Measurements from ENCODE around the gene EFHC1.

Gene EFHC1

GRCh38 chr6:52407467-52407866 lies 12.7 kb upstream of the EFHC1 start:
- no peaks in the 10 kb centered on the region for H3K27me3 ChIP-seq (ENCODE audit: low read length)
- TF ChIP-seq EZH2phosphoT487 (conservative IDR thresholded peaks at IDR 0.05; ENCODE audit: low read length) (no peak), CTCF (IDR thresholded peaks at IDR 0.05; ENCODE audit: insufficient read depth, low read length, poor library complexity, severe bottlenecking) (peak; percentile 71)

GRCh38 chr6:52409499-52409898 lies 10.6 kb upstream of the EFHC1 start:
- no peak overlapping the region for H3K9ac ChIP-seq (ENCODE audit: low read length)
- H3K4me2 ChIP-seq (ENCODE audit: low read depth, low read length, poor library complexity, severe bottlenecking): no peak overlapping the region
- H4K20me1 ChIP-seq (ENCODE audit: low read depth, low read length): no peaks in the 10 kb centered on the region
- TF ChIP-seq EZH2phosphoT487 (conservative IDR thresholded peaks at IDR 0.05; ENCODE audit: low read length) (no peak), CTCF (IDR thresholded peaks at IDR 0.05; ENCODE audit: insufficient read depth, low read length, poor library complexity, severe bottlenecking) (no peak)
- no peak overlapping the region for H3K27ac ChIP-seq (ENCODE audit: low read depth, low read length)
- H3K27me3 ChIP-seq (ENCODE audit: low read length): no peaks in the 10 kb centered on the region
- no peaks in the 10 kb centered on the region for H3K9me3 ChIP-seq (ENCODE audit: insufficient read depth, low read length)
- H3K36me3 ChIP-seq (ENCODE audit: low read length): peaks cover under 1% of the 10 kb centered on the region; the same call in 1 of the 2 replicates
- H3K9me2 ChIP-seq (replicated peaks; ENCODE audit: insufficient read depth, low read length): no peaks in the 10 kb centered on the region
- H2AFZ ChIP-seq (ENCODE audit: low read depth, low read length, severe bottlenecking): no peak overlapping the region
- H3K79me2 ChIP-seq (ENCODE audit: insufficient read depth, low read length): no peaks in the 10 kb centered on the region
- H3F3A ChIP-seq (ENCODE audit: insufficient read depth): no peaks in the 10 kb centered on the region
- no peak overlapping the region for H3K4me3 ChIP-seq (ENCODE audit: insufficient read depth, low read length, poor library complexity, severe bottlenecking)

More at GRCh38 chr6:52407467-52407866, 12.7 kb upstream of the EFHC1 start:
- Histone ChIP-seq H3K27ac (ENCODE audit: low read depth, low read length) (no peak overlapping the region), H3K36me3 (ENCODE audit: low read length) (peaks cover 3% of the 10 kb centered on the region; the same call in 1 of the 2 replicates), H3K4me3 (ENCODE audit: insufficient read depth, low read length, poor library complexity, severe bottlenecking) (no peak overlapping the region), H3K9me3 (ENCODE audit: insufficient read depth, low read length) (no peaks in the 10 kb centered on the region), H3K79me2 (ENCODE audit: insufficient read depth, low read length) (no peaks in the 10 kb centered on the region), H3K9me2 (replicated peaks; ENCODE audit: insufficient read depth, low read length) (no peaks in the 10 kb centered on the region), H3F3A (ENCODE audit: insufficient read depth) (no peaks in the 10 kb centered on the region), H2AFZ (ENCODE audit: low read depth, low read length, severe bottlenecking) (no peak overlapping the region), H3K9ac (ENCODE audit: low read length) (no peak overlapping the region), H4K20me1 (ENCODE audit: low read depth, low read length) (no peaks in the 10 kb centered on the region), H3K4me2 (ENCODE audit: low read depth, low read length, poor library complexity, severe bottlenecking) (no peak overlapping the region)

- Histone ChIP-seq H4K20me1 (ENCODE audit: low read depth, low read length) (no peaks in the 10 kb centered on the region), H3K36me3 (ENCODE audit: low read length) (no peaks in the 10 kb centered on the region), H3F3A (ENCODE audit: insufficient read depth) (no peaks in the 10 kb centered on the region), H3K9ac (ENCODE audit: low read length) (no peak overlapping the region), H3K9me3 (ENCODE audit: insufficient read depth, low read length) (no peaks in the 10 kb centered on the region), H3K79me2 (ENCODE audit: insufficient read depth, low read length) (no peaks in the 10 kb centered on the region), H3K4me3 (ENCODE audit: insufficient read depth, low read length, poor library complexity, severe bottlenecking) (no peak overlapping the region), H3K9me2 (replicated peaks; ENCODE audit: insufficient read depth, low read length) (no peaks in the 10 kb centered on the region), H3K27ac (ENCODE audit: low read depth, low read length) (no peak overlapping the region), H3K27me3 (ENCODE audit: low read length) (no peaks in the 10 kb centered on the region), H3K4me2 (ENCODE audit: low read depth, low read length, poor library complexity, severe bottlenecking) (no peak overlapping the region), H2AFZ (ENCODE audit: low read depth, low read length, severe bottlenecking) (no peak overlapping the region)
- TF ChIP-seq CTCF (IDR thresholded peaks at IDR 0.05; ENCODE audit: insufficient read depth, low read length, poor library complexity, severe bottlenecking) (no peak), EZH2phosphoT487 (conservative IDR thresholded peaks at IDR 0.05; ENCODE audit: low read length) (no peak)
These were observed 9.2 kb upstream of the EFHC1 start for GRCh38 chr6:52410979-52411378.
